ENCODE measurements around the gene PRDX5. TPM values are rescaled to one million over a fixed set of nuclear protein-coding genes. Genes with fewer than 3 reads are reported as not detected.
A peak's percentile ranks its signal among the peaks of the same experiment; 100 is the strongest.

PRDX5 gene
- total and polyA plus RNA-seq, 4 donors, result 66.8 to 201 (median 135) TPM

- 3% methylated on average over 44 of the region's 44 CpGs for WGBS
- Histone ChIP-seq H3K4me1 (ENCODE audit: control insufficient read depth in 4 of 4, insufficient read depth in 4 of 4, low read length in 3 of 4) (peaks cover 2 to 32% (median 23%) of the 10 kb centered on the region in 4 donors), H3K9ac (ENCODE audit: low read depth in 1 of 2, low read length in 2 of 2) (peak within 1 kb of the TSS; percentile 81 to 83), H3K27me3 (ENCODE audit: control insufficient read depth in 4 of 4, insufficient read depth in 4 of 4, low read length in 3 of 4) (no peaks in the 10 kb centered on the region), H3K27ac (ENCODE audit: low read depth in 1 of 2, low read length in 2 of 2) (peak within 1 kb of the TSS; percentile 94 to 99), H3K9me3 (ENCODE audit: control insufficient read depth in 4 of 4, low read length in 3 of 4) (no peaks in the 10 kb centered on the region), H3K4me3 (ENCODE audit: low read depth in 1 of 3, low read length in 3 of 3) (peak within 1 kb of the TSS; percentile 69 to 87 (median 87)), H3K36me3 (ENCODE audit: control insufficient read depth in 4 of 4, insufficient read depth in 3 of 4, low read depth in 1 of 4, low read length in 3 of 4) (peaks cover 0 to 4% (median 0%) of the 10 kb centered on the region in 4 donors)
- TF ChIP-seq CTCF (IDR thresholded peaks at IDR 0.05; ENCODE audit: low read depth, low read length, missing input control) (no peak), EGR1 (IDR thresholded peaks at IDR 0.05; ENCODE audit: low read depth in 2 of 2) (no peak), FOXA1 (IDR thresholded peaks at IDR 0.05) (no peak), GABPA (IDR thresholded peaks at IDR 0.05 in 1 of 2, conservative IDR thresholded peaks at IDR 0.05 in 1 of 2) (peak in 1 of 2 donors; percentile 63), SP1 (IDR thresholded peaks at IDR 0.05) (peak; percentile 74), TAF1 (conservative IDR thresholded peaks at IDR 0.05) (no peak), JUND (IDR thresholded peaks at IDR 0.05) (no peak), NR2F2 (IDR thresholded peaks at IDR 0.05) (peak; percentile 69), HNF4G (IDR thresholded peaks at IDR 0.05) (no peak), HNF4A (conservative IDR thresholded peaks at IDR 0.05) (peak; percentile 5 to 25), RXRA (IDR thresholded peaks at IDR 0.05) (peak; percentile 85 to 92), YY1 (IDR thresholded peaks at IDR 0.05) (no peak), RAD21 (IDR thresholded peaks at IDR 0.05) (no peak), FOXA2 (IDR thresholded peaks at IDR 0.05) (no peak)
- TF ChIP-seq, protein P1, sequence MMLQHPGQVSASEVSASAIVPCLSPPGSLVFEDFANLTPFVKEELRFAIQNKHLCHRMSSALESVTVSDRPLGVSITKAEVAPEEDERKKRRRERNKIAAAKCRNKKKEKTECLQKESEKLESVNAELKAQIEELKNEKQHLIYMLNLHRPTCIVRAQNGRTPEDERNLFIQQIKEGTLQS (IDR thresholded peaks at IDR 0.05), result no peak
- TF ChIP-seq, protein P2, sequence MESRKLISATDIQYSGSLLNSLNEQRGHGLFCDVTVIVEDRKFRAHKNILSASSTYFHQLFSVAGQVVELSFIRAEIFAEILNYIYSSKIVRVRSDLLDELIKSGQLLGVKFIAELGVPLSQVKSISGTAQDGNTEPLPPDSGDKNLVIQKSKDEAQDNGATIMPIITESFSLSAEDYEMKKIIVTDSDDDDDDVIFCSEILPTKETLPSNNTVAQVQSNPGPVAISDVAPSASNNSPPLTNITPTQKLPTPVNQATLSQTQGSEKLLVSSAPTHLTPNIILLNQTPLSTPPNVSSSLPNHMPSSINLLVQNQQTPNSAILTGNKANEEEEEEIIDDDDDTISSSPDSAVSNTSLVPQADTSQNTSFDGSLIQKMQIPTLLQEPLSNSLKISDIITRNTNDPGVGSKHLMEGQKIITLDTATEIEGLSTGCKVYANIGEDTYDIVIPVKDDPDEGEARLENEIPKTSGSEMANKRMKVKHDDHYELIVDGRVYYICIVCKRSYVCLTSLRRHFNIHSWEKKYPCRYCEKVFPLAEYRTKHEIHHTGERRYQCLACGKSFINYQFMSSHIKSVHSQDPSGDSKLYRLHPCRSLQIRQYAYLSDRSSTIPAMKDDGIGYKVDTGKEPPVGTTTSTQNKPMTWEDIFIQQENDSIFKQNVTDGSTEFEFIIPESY (IDR thresholded peaks at IDR 0.05), result no peak
- TF ChIP-seq, protein P3, sequence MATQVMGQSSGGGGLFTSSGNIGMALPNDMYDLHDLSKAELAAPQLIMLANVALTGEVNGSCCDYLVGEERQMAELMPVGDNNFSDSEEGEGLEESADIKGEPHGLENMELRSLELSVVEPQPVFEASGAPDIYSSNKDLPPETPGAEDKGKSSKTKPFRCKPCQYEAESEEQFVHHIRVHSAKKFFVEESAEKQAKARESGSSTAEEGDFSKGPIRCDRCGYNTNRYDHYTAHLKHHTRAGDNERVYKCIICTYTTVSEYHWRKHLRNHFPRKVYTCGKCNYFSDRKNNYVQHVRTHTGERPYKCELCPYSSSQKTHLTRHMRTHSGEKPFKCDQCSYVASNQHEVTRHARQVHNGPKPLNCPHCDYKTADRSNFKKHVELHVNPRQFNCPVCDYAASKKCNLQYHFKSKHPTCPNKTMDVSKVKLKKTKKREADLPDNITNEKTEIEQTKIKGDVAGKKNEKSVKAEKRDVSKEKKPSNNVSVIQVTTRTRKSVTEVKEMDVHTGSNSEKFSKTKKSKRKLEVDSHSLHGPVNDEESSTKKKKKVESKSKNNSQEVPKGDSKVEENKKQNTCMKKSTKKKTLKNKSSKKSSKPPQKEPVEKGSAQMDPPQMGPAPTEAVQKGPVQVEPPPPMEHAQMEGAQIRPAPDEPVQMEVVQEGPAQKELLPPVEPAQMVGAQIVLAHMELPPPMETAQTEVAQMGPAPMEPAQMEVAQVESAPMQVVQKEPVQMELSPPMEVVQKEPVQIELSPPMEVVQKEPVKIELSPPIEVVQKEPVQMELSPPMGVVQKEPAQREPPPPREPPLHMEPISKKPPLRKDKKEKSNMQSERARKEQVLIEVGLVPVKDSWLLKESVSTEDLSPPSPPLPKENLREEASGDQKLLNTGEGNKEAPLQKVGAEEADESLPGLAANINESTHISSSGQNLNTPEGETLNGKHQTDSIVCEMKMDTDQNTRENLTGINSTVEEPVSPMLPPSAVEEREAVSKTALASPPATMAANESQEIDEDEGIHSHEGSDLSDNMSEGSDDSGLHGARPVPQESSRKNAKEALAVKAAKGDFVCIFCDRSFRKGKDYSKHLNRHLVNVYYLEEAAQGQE (IDR thresholded peaks at IDR 0.05), result no peak
- TF ChIP-seq, protein P4, sequence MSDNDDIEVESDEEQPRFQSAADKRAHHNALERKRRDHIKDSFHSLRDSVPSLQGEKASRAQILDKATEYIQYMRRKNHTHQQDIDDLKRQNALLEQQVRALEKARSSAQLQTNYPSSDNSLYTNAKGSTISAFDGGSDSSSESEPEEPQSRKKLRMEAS (IDR thresholded peaks at IDR 0.05), result no peak
- peak; percentile 97 for DNase-seq (ENCODE audit: low spot score)
Measured at GRCh38 chr11:64284048-64284961, 33.6 kb upstream of the PRDX5 start, which contains the start of gene BAD. Gene BAD, minus strand, starts transcription at chr11:64284665. Its CDS starts 297 bp downstream, at chr11:64284368.
